ENCODE data around the gene BABAM1.

DNA sequence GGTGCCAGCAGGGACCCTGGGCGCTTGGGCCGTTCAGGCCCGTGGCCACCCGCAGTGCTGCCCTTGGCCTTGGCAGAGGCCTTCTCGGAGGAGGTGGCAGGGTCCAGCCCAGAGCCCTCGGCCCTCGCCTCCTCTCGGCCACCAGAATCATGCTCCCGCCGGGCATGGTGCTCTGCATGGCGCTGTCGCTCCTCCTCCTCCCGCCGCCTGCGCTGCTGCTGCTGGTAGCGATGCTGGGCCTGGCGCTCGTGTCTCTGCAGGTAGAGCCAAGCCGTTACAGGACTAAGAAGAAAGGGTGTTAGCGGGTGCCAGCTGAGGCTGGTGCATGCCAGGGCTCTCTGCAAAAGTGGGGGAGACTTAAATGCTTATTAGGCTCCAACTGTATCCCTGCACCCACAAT lies 57.9 kb downstream of the BABAM1 start:
- TF ChIP-seq, protein P1, sequence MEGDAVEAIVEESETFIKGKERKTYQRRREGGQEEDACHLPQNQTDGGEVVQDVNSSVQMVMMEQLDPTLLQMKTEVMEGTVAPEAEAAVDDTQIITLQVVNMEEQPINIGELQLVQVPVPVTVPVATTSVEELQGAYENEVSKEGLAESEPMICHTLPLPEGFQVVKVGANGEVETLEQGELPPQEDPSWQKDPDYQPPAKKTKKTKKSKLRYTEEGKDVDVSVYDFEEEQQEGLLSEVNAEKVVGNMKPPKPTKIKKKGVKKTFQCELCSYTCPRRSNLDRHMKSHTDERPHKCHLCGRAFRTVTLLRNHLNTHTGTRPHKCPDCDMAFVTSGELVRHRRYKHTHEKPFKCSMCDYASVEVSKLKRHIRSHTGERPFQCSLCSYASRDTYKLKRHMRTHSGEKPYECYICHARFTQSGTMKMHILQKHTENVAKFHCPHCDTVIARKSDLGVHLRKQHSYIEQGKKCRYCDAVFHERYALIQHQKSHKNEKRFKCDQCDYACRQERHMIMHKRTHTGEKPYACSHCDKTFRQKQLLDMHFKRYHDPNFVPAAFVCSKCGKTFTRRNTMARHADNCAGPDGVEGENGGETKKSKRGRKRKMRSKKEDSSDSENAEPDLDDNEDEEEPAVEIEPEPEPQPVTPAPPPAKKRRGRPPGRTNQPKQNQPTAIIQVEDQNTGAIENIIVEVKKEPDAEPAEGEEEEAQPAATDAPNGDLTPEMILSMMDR (IDR thresholded peaks at IDR 0.05), result no peak
- no peak for TF ChIP-seq POLR2AphosphoS5 (IDR thresholded peaks at IDR 0.05; ENCODE audit: insufficient read depth in 1 of 2, low read depth in 1 of 2)

All from vagina (tissue), 2 donors.